WTC11 (cell line): Measurements from ENCODE around the gene NTRK3. TPM values are rescaled to one million over a fixed set of nuclear protein-coding genes. Genes with fewer than 3 reads are reported as not detected.

Source experiments
- ATAC-seq: fragments of 200-7000 bp; cut with Tn5 transposase; 2 replicates; pipeline ENCODE4 v1.10.0; 2021; ENCODE audit warnings: mild to moderate bottlenecking, moderate library complexity
- CTCF ChIA-PET: fragments of 300-600 bp; sonication (Branson Sonifier 250); formaldehyde crosslinking; loops from one replicate; lab custom pipeline; 2021; ENCODE audit warnings: antibody characterized with exemption; lab: Charles Lee
- POLR2A ChIA-PET: fragments of 350-600 bp; sonication (Branson Sonifier 250); formaldehyde crosslinking; loops from one replicate; lab custom pipeline; 2021; ENCODE audit warnings: antibody characterized with exemption; lab: Charles Lee
- DNase-seq: peaks from one replicate; pipeline ENCODE4 v3.0.0; 2021; ENCODE audit warnings: low spot score
- H3K27ac Mint-ChIP-seq: 2 replicates; pipeline ENCODE4 v1.8.0; 2021; ENCODE audit warnings: mixed read lengths
- H3K27me3 Mint-ChIP-seq: 2 replicates; pipeline ENCODE4 v1.8.0; 2021; ENCODE audit warnings: low read depth, mild to moderate bottlenecking, moderate library complexity, mixed read lengths
- H3K36me3 Mint-ChIP-seq: 2 replicates; pipeline ENCODE4 v1.8.0; 2021; ENCODE audit warnings: mixed read lengths
- H3K4me1 Mint-ChIP-seq: 2 replicates; pipeline ENCODE4 v1.8.0; 2022; ENCODE audit warnings: mixed read lengths
- H3K4me3 Mint-ChIP-seq: 2 replicates; pipeline ENCODE4 v1.8.0; 2021; ENCODE audit warnings: mild to moderate bottlenecking, moderate library complexity, mixed read lengths
- H3K9me3 Mint-ChIP-seq: 2 replicates; pipeline ENCODE4 v1.8.0; 2021; ENCODE audit warnings: mixed read lengths
- E2F4 ChIP-seq: sonication (generic); formaldehyde crosslinking; IDR thresholded peaks from 2 replicates; pipeline ENCODE4 v1.8.1; 2022; ENCODE audit warnings: low read depth, mild to moderate bottlenecking, moderate library complexity, missing genetic modification reagents, borderline replicate concordance
- ERG ChIP-seq: fragments of 250-450 bp; sonication (Bioruptor Pico); IDR thresholded peaks from 2 replicates; pipeline ENCODE4 v1.8.0; 2021; ENCODE audit warnings: mild to moderate bottlenecking
- GABPB1 ChIP-seq: sonication (generic); formaldehyde crosslinking; IDR thresholded peaks from 2 replicates; pipeline ENCODE4 v1.8.1; 2023; ENCODE audit warnings: mild to moderate bottlenecking, missing genetic modification reagents
- GTF2I ChIP-seq: fragments of 250-450 bp; sonication (Bioruptor Pico); conservative IDR thresholded peaks from 2 replicates; pipeline ENCODE4 v1.4.0; 2021; ENCODE audit warnings: mild to moderate bottlenecking
- IRF2 ChIP-seq: sonication (generic); formaldehyde crosslinking; IDR thresholded peaks from 2 replicates; pipeline ENCODE4 v1.8.0; 2022; ENCODE audit warnings: low read depth, missing genetic modification reagents, borderline replicate concordance
- KAT7 ChIP-seq: sonication (generic); formaldehyde crosslinking; IDR thresholded peaks from 2 replicates; pipeline ENCODE4 v1.8.1; 2023; ENCODE audit warnings: missing genetic modification reagents, mild to moderate bottlenecking, borderline replicate concordance
- MXD4 ChIP-seq: fragments of 250-450 bp; sonication (Bioruptor Pico); IDR thresholded peaks from 2 replicates; pipeline ENCODE4 v1.8.0; 2021; ENCODE audit warnings: mild to moderate bottlenecking, moderate library complexity, borderline replicate concordance
- SOX15 ChIP-seq: fragments of 250-450 bp; sonication (Bioruptor Pico); IDR thresholded peaks from 2 replicates; pipeline ENCODE4 v1.9.0; 2021; ENCODE audit warnings: mild to moderate bottlenecking
- ZBTB21 ChIP-seq: sonication (generic); formaldehyde crosslinking; IDR thresholded peaks from 2 replicates; pipeline ENCODE4 v1.8.1; 2023; ENCODE audit warnings: mild to moderate bottlenecking, missing genetic modification reagents, borderline replicate concordance
- ZNF396 ChIP-seq: fragments of 250-450 bp; sonication (Bioruptor Pico); IDR thresholded peaks from 2 replicates; pipeline ENCODE4 v1.8.0; 2021; ENCODE audit warnings: mild to moderate bottlenecking, moderate library complexity, borderline replicate concordance
- ZNF425 ChIP-seq: fragments of 250-450 bp; sonication (Bioruptor Pico); conservative IDR thresholded peaks from 2 replicates; pipeline ENCODE4 v1.9.0; 2021; ENCODE audit warnings: mild to moderate bottlenecking
- ZNF512 ChIP-seq: sonication (generic); formaldehyde crosslinking; IDR thresholded peaks from 2 replicates; pipeline ENCODE4 v1.8.1; 2022; ENCODE audit warnings: missing genetic modification reagents, borderline replicate concordance
- ZNF671 ChIP-seq: fragments of 250-450 bp; sonication (Bioruptor Pico); IDR thresholded peaks from 2 replicates; pipeline ENCODE4 v1.8.0; 2021; ENCODE audit warnings: mild to moderate bottlenecking
- total RNA-seq: library from RNA; stranded (reverse); gene quantifications from 3 replicates; pipeline ENCODE4 v1.2.3, GENCODE V29; 2021
- TF ChIP-seq, protein P1 (sequence below): fragments of 200-600 bp; IDR thresholded peaks from 2 replicates; pipeline ENCODE4 v1.8.0; 2022; ENCODE audit warnings: antibody characterized with exemption
- TF ChIP-seq, protein P2 (sequence below): sonication (generic); formaldehyde crosslinking; IDR thresholded peaks from 2 replicates; pipeline ENCODE4 v1.8.0; 2022; ENCODE audit warnings: mild to moderate bottlenecking, missing genetic modification reagents
- TF ChIP-seq, protein P3 (sequence below): sonication (generic); formaldehyde crosslinking; IDR thresholded peaks from 2 replicates; pipeline ENCODE4 v1.8.0; 2023; ENCODE audit warnings: missing genetic modification reagents, mild to moderate bottlenecking, borderline replicate concordance
- TF ChIP-seq, protein P4 (sequence below): sonication (generic); formaldehyde crosslinking; IDR thresholded peaks from 2 replicates; pipeline ENCODE4 v1.8.0; 2022; ENCODE audit warnings: mild to moderate bottlenecking, missing genetic modification reagents

The NTRK3 gene
- total RNA-seq, 1 experiment from 2014 or later: 12.3 TPM

- Mint-ChIP-seq H3K4me3 (peak overlapping the region; percentile 98), H3K9me3 (peaks cover 3% of the 10 kb centered on the region; the same call in 1 of the 2 replicates), H3K27ac (peak overlapping the region; percentile 65; the same call in 1 of the 2 replicates), H3K27me3 (peaks cover 66% of the 10 kb centered on the region), H3K4me1 (peaks cover 10% of the 10 kb centered on the region), H3K36me3 (no peaks in the 10 kb centered on the region)
- CTCF ChIA-PET: interaction anchor here (0.5 to 8.4 kb wide), 18 partner anchors 11 to 541 kb away, joined by 3 to 71 read pairs (median 4); no protein-coding TSS in a partner anchor
- ATAC-seq (peak; percentile 4), DNase-seq (peak; percentile 43)
- POLR2A ChIA-PET: interaction anchor here (0.5 to 0.7 kb wide), 2 partner anchors 99 to 258 kb away, joined by 3 to 11 read pairs; no protein-coding TSS in a partner anchor
- no peak for TF ChIP-seq MXD4 (CRISPR knock-in tag)
- TF ChIP-seq ZNF396 (CRISPR knock-in tag): no peak
These were observed 963 bp upstream of the NTRK3 start for GRCh38 chr15:88257311-88258092.

- peaks cover 64% of the 10 kb centered on the region for H3K27me3 Mint-ChIP-seq
- H3K9me3 Mint-ChIP-seq: peaks cover 3% of the 10 kb centered on the region; the same call in 1 of the 2 replicates
- POLR2A ChIA-PET: no interaction called here
- CTCF ChIA-PET: interaction anchor here (1.2 to 3.6 kb wide), 2 partner anchors 10 to 19 kb away, joined by 5 to 36 read pairs; no protein-coding TSS in a partner anchor
- ATAC-seq: peak; percentile 38
- H3K27ac Mint-ChIP-seq: no peak overlapping the region
- DNase-seq: peak; percentile 61
- H3K4me3 Mint-ChIP-seq: peak overlapping the region; percentile 81
- H3K4me1 Mint-ChIP-seq: peaks cover 10% of the 10 kb centered on the region
- H3K36me3 Mint-ChIP-seq: no peaks in the 10 kb centered on the region
- TF ChIP-seq, protein P1, sequence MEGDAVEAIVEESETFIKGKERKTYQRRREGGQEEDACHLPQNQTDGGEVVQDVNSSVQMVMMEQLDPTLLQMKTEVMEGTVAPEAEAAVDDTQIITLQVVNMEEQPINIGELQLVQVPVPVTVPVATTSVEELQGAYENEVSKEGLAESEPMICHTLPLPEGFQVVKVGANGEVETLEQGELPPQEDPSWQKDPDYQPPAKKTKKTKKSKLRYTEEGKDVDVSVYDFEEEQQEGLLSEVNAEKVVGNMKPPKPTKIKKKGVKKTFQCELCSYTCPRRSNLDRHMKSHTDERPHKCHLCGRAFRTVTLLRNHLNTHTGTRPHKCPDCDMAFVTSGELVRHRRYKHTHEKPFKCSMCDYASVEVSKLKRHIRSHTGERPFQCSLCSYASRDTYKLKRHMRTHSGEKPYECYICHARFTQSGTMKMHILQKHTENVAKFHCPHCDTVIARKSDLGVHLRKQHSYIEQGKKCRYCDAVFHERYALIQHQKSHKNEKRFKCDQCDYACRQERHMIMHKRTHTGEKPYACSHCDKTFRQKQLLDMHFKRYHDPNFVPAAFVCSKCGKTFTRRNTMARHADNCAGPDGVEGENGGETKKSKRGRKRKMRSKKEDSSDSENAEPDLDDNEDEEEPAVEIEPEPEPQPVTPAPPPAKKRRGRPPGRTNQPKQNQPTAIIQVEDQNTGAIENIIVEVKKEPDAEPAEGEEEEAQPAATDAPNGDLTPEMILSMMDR: no peak
- TF ChIP-seq KAT7 (CRISPR knock-in tag): 0 out of 2 replicates have a peak, but pooled peaks have one; percentile 60
- TF ChIP-seq, protein P2, sequence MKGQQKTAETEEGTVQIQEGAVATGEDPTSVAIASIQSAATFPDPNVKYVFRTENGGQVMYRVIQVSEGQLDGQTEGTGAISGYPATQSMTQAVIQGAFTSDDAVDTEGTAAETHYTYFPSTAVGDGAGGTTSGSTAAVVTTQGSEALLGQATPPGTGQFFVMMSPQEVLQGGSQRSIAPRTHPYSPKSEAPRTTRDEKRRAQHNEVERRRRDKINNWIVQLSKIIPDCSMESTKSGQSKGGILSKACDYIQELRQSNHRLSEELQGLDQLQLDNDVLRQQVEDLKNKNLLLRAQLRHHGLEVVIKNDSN (CRISPR knock-in tag): no peak
- TF ChIP-seq ERG (CRISPR knock-in tag): no peak
- no peak for TF ChIP-seq GABPB1 (CRISPR knock-in tag)
- TF ChIP-seq, protein P3, sequence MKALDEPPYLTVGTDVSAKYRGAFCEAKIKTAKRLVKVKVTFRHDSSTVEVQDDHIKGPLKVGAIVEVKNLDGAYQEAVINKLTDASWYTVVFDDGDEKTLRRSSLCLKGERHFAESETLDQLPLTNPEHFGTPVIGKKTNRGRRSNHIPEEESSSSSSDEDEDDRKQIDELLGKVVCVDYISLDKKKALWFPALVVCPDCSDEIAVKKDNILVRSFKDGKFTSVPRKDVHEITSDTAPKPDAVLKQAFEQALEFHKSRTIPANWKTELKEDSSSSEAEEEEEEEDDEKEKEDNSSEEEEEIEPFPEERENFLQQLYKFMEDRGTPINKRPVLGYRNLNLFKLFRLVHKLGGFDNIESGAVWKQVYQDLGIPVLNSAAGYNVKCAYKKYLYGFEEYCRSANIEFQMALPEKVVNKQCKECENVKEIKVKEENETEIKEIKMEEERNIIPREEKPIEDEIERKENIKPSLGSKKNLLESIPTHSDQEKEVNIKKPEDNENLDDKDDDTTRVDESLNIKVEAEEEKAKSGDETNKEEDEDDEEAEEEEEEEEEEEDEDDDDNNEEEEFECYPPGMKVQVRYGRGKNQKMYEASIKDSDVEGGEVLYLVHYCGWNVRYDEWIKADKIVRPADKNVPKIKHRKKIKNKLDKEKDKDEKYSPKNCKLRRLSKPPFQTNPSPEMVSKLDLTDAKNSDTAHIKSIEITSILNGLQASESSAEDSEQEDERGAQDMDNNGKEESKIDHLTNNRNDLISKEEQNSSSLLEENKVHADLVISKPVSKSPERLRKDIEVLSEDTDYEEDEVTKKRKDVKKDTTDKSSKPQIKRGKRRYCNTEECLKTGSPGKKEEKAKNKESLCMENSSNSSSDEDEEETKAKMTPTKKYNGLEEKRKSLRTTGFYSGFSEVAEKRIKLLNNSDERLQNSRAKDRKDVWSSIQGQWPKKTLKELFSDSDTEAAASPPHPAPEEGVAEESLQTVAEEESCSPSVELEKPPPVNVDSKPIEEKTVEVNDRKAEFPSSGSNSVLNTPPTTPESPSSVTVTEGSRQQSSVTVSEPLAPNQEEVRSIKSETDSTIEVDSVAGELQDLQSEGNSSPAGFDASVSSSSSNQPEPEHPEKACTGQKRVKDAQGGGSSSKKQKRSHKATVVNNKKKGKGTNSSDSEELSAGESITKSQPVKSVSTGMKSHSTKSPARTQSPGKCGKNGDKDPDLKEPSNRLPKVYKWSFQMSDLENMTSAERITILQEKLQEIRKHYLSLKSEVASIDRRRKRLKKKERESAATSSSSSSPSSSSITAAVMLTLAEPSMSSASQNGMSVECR (CRISPR knock-in tag): peak; percentile 41; the same call in 1 of the 2 replicates
- no peak for TF ChIP-seq ZNF512
- TF ChIP-seq ZNF671 (CRISPR knock-in tag): no peak
- no peak for TF ChIP-seq SOX15 (CRISPR knock-in tag)
- no peak for TF ChIP-seq E2F4 (CRISPR knock-in tag)
- no peak for TF ChIP-seq ZNF425
- no peak for TF ChIP-seq IRF2
- TF ChIP-seq GTF2I (CRISPR knock-in tag): no peak
- no peak for TF ChIP-seq ZBTB21 (CRISPR knock-in tag)
- TF ChIP-seq, protein P4, sequence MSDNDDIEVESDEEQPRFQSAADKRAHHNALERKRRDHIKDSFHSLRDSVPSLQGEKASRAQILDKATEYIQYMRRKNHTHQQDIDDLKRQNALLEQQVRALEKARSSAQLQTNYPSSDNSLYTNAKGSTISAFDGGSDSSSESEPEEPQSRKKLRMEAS (CRISPR knock-in tag): no peak
These were observed 858 bp downstream of the NTRK3 start for GRCh38 chr15:88255484-88256278.
